MM.1S (cell line): Measurements from ENCODE around the gene PSD.

Experiments used
- EZH2 ChIP-seq: fragments of 300-600 bp; sonication (generic); optimal IDR thresholded peaks from 2 replicates; pipeline ENCODE3; 2017; ENCODE audit warnings: low read depth, mild to moderate bottlenecking, antibody characterized with exemption, low read length, mixed read lengths
- TF ChIP-seq, protein P1 (sequence below): fragments of 300-600 bp; sonication (generic); IDR thresholded peaks from 2 replicates; pipeline ENCODE4 v1.5.1; 2016; ENCODE audit warnings: antibody characterized with exemption, low read length, mixed read lengths

DNA sequence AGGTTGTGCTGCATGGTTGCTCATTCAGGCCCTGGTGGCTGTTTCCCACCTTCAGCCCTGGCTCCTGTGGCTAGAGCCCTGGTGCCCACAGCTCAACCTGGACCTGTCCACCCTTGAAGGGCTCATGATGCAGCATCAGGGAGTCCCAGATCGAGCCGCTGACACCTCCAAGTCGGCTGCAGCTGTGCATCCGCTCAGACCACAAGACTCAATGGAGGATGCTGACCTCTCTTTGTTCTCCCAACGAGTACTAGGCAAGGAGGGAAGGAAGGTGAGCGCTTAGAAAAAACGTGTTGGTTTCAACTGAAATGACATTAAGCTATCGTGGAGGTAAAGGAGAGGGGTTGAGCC lies 42.2 kb upstream of the PSD start:
- TF ChIP-seq EZH2: no peak
- TF ChIP-seq, protein P1, sequence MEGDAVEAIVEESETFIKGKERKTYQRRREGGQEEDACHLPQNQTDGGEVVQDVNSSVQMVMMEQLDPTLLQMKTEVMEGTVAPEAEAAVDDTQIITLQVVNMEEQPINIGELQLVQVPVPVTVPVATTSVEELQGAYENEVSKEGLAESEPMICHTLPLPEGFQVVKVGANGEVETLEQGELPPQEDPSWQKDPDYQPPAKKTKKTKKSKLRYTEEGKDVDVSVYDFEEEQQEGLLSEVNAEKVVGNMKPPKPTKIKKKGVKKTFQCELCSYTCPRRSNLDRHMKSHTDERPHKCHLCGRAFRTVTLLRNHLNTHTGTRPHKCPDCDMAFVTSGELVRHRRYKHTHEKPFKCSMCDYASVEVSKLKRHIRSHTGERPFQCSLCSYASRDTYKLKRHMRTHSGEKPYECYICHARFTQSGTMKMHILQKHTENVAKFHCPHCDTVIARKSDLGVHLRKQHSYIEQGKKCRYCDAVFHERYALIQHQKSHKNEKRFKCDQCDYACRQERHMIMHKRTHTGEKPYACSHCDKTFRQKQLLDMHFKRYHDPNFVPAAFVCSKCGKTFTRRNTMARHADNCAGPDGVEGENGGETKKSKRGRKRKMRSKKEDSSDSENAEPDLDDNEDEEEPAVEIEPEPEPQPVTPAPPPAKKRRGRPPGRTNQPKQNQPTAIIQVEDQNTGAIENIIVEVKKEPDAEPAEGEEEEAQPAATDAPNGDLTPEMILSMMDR: no peak
